Testis (tissue), 2 donors: ENCODE data around the gene LRG1.

Experiments
- POLR2A ChIP-seq: fragments of 450-650 bp; IDR thresholded peaks from one replicate; pipeline ENCODE4 v1.6.1; 2017; ENCODE audit warnings: antibody characterized with exemption, mild to moderate bottlenecking, moderate library complexity
- TF ChIP-seq, protein P1 (sequence below), 3 experiments: fragments of 450-650 bp in 2 of 3; fragments of 200-600 bp in 1 of 3; sonication (generic) in 1 of 3; IDR thresholded peaks; one replicate each; pipeline ENCODE4 v1.5.1; 2016 to 2019; ENCODE audit warnings: antibody characterized with exemption in 3 of 3, mild to moderate bottlenecking in 2 of 3, moderate library complexity in 1 of 3

DNA sequence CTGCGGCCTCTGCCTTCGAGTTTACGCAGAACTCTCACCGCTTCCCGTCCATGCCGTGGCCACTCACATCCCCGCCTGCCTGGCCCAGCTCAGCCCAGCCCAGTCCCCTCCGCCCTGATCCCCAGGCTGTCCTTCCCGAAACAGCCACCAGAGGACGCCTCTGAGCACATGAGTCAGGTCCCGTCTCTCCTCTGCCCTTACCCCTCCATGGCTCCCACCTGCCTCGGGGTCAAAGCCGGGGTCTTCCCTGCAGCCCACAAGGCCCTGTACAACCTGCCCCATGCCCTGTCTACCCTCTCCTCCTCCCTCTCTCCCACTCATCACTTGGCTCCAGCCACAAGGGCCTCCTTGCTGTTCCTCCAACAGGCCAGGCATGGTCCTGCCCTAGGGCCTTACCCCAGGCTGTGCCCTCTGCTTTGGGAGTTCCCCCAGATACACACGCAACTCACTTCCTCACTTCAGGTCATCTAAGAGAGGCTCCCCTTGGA is 27.8 kb upstream of the LRG1 start:
- TF ChIP-seq POLR2A = no peak
- TF ChIP-seq, protein P1, sequence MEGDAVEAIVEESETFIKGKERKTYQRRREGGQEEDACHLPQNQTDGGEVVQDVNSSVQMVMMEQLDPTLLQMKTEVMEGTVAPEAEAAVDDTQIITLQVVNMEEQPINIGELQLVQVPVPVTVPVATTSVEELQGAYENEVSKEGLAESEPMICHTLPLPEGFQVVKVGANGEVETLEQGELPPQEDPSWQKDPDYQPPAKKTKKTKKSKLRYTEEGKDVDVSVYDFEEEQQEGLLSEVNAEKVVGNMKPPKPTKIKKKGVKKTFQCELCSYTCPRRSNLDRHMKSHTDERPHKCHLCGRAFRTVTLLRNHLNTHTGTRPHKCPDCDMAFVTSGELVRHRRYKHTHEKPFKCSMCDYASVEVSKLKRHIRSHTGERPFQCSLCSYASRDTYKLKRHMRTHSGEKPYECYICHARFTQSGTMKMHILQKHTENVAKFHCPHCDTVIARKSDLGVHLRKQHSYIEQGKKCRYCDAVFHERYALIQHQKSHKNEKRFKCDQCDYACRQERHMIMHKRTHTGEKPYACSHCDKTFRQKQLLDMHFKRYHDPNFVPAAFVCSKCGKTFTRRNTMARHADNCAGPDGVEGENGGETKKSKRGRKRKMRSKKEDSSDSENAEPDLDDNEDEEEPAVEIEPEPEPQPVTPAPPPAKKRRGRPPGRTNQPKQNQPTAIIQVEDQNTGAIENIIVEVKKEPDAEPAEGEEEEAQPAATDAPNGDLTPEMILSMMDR (IDR thresholded peaks at IDR 0.05) = peak; percentile 37 to 80 (median 73)
